HL-60 (cell line): ENCODE results near the gene CPLX4.
A peak's percentile ranks its signal among the peaks of the same experiment; 100 is the strongest.

Experiments
- DNase-seq, 2 experiments: peaks; one replicate each; pipeline ENCODE4 v3.0.0-alpha.2; 2010 to 2020; ENCODE audit warnings: low read depth in 1 of 2, low spot score in 1 of 2
- H3K27ac ChIP-seq: fragments of 250-450 bp; sonication (Bioruptor Pico); replicated peaks from 2 replicates; pipeline ENCODE4 v1.5.1; 2020; ENCODE audit warnings: mild to moderate bottlenecking, moderate library complexity
- H3K27me3 ChIP-seq: fragments of 250-450 bp; sonication (Bioruptor Pico); 2 replicates; pipeline ENCODE4 v1.5.1; 2021; ENCODE audit warnings: mild to moderate bottlenecking, moderate library complexity; ENCODE audit not compliant: insufficient read depth, poor library complexity, severe bottlenecking
- H3K4me3 ChIP-seq: replicated peaks from 2 replicates; pipeline ENCODE4 v1.5.1; 2011; ENCODE audit warnings: mild to moderate bottlenecking, control low read depth, low read length; ENCODE audit not compliant: insufficient read depth
- GABPA ChIP-seq: IDR thresholded peaks from 2 replicates; pipeline ENCODE4 v1.6.1; 2012; ENCODE audit warnings: low read depth
- POLR2AphosphoS5 ChIP-seq: IDR thresholded peaks from 2 replicates; pipeline ENCODE4 v1.6.1; 2012; ENCODE audit warnings: low read depth
- SPI1 ChIP-seq: IDR thresholded peaks from 2 replicates; pipeline ENCODE4 v1.6.1; 2012; ENCODE audit warnings: low read depth, mild to moderate bottlenecking, borderline replicate concordance
- TF ChIP-seq, protein P1 (sequence below): IDR thresholded peaks from one replicate; pipeline ENCODE4 v1.5.1; 2011; ENCODE audit warnings: low read length, control low read depth, inconsistent platforms; ENCODE audit not compliant: insufficient read depth
- TF ChIP-seq, protein P2 (sequence below): IDR thresholded peaks from 2 replicates; pipeline ENCODE4 v1.6.1; 2012; ENCODE audit warnings: low read depth; ENCODE audit not compliant: insufficient replicate concordance

The CPLX4 gene

DNA sequence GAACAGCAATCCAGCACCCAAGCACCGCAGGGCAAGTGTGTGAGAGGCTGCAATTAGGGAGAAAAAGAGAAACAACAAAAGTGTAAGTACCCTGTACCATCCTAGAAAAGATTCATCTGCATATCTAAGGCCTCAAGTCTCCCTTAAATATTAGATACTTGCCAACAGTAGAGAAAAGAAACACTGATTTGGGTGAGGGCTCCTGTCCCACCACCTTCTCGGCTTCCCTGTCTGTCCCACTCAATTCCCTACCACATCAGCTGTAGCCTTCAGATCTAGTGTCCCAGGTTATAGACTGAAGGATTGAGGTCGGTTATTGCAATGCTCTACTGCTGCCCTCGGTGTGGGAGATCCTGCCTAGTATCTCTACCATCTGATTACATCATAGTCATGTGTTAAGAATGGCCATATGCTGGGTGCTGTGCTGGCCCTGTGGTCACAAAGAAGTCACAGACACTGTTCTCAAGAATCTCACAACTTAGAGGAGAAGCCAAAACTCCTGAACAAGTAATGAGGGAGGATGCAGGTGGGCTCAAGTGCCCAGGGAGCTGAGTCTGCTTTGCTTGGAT, 47.7 kb downstream of the CPLX4 start:
- Histone ChIP-seq H3K4me3 (no peak overlapping the region), H3K27me3 (peaks cover 94% of the 10 kb centered on the region), H3K27ac (no peak overlapping the region)
- TF ChIP-seq POLR2AphosphoS5 (no peak), SPI1 (no peak), GABPA (no peak)
- TF ChIP-seq, protein P1, sequence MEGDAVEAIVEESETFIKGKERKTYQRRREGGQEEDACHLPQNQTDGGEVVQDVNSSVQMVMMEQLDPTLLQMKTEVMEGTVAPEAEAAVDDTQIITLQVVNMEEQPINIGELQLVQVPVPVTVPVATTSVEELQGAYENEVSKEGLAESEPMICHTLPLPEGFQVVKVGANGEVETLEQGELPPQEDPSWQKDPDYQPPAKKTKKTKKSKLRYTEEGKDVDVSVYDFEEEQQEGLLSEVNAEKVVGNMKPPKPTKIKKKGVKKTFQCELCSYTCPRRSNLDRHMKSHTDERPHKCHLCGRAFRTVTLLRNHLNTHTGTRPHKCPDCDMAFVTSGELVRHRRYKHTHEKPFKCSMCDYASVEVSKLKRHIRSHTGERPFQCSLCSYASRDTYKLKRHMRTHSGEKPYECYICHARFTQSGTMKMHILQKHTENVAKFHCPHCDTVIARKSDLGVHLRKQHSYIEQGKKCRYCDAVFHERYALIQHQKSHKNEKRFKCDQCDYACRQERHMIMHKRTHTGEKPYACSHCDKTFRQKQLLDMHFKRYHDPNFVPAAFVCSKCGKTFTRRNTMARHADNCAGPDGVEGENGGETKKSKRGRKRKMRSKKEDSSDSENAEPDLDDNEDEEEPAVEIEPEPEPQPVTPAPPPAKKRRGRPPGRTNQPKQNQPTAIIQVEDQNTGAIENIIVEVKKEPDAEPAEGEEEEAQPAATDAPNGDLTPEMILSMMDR = no peak
- TF ChIP-seq, protein P2, sequence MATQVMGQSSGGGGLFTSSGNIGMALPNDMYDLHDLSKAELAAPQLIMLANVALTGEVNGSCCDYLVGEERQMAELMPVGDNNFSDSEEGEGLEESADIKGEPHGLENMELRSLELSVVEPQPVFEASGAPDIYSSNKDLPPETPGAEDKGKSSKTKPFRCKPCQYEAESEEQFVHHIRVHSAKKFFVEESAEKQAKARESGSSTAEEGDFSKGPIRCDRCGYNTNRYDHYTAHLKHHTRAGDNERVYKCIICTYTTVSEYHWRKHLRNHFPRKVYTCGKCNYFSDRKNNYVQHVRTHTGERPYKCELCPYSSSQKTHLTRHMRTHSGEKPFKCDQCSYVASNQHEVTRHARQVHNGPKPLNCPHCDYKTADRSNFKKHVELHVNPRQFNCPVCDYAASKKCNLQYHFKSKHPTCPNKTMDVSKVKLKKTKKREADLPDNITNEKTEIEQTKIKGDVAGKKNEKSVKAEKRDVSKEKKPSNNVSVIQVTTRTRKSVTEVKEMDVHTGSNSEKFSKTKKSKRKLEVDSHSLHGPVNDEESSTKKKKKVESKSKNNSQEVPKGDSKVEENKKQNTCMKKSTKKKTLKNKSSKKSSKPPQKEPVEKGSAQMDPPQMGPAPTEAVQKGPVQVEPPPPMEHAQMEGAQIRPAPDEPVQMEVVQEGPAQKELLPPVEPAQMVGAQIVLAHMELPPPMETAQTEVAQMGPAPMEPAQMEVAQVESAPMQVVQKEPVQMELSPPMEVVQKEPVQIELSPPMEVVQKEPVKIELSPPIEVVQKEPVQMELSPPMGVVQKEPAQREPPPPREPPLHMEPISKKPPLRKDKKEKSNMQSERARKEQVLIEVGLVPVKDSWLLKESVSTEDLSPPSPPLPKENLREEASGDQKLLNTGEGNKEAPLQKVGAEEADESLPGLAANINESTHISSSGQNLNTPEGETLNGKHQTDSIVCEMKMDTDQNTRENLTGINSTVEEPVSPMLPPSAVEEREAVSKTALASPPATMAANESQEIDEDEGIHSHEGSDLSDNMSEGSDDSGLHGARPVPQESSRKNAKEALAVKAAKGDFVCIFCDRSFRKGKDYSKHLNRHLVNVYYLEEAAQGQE = no peak
- no peak for DNase-seq

DNA sequence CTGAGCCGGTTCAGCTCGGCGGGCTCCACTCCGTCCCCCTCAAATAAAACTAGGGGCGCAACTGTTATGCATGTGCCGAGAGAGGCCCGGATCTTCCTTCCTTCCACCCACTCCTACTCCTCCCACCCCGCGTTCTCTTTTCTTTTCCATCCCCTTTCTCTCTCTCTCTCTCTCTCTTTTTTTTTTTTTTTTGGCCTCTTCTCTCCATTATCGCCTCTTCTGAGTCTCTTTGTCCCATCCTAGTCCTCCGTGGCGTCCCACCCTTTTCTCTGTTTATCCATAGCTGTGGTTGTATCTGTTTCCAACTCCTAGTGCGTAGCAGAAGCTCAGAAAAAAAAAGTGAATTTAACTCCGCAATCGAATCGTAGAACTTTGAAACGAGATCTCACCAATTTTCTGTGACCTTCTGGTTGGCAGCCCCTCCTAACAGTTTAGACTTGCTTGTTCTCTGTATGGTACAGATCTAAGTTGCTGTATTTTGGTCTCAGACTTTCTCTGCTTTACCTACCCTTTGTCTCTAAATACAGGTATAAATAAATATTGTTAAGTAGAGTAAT, 48.8 kb downstream of the CPLX4 start:
- H3K4me3 ChIP-seq = no peak overlapping the region

DNA sequence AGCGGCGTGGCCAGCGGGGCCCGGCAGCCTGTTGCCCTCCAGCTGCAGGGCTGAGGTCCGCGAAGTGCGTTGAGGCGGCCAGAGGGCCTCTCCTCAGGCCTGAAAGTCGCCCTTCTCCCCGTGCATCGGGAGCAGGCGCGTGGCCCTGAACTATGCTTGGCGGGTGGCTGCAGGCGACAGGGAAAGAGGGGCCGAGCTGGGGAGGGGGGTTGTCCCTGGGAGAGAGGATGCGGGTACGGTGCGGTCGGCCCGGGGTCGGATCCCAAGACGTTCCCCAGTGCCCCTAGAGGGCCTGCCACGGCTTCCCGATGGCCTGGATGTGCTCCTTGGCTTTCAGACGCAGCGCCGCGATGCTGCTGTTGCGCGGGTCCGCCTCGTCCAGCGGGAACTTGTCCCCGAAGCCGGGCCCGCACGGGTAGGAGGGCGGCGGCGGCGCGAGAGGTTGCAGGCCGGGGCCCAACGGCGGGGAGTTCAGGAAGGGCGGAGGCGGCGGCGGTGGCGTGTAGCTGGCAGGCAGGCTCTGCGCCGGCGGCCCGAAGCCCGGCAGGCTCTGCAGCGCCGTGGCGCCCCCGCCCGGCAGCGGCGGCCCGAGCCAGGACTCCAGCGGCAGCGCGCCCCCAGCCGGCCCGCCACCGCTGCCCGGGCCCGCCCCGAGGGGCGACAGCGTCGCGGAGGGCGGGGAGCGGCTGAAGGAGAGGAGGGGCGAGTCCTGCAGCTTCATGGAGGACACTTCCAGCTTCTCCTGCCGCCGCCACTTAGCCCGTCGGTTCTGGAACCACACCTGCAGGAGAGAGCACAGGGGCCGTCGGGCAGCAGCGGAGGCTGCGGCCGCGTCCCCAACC, 49.5 kb downstream of the CPLX4 start:
- Histone ChIP-seq H3K4me3 (no peak overlapping the region), H3K27ac (no peak overlapping the region), H3K27me3 (peaks cover 96% of the 10 kb centered on the region)
- DNase-seq = peak in 1 of 2 experiments; percentile 31
- TF ChIP-seq, protein P2 = no peak
- TF ChIP-seq POLR2AphosphoS5 = no peak
- no peak for TF ChIP-seq SPI1
- no peak for TF ChIP-seq GABPA
- TF ChIP-seq, protein P1 = no peak

More for the DNA sequence above, 48.8 kb downstream of the CPLX4 start:
- Histone ChIP-seq H3K27me3 (peaks cover 96% of the 10 kb centered on the region), H3K27ac (no peak overlapping the region)
- TF ChIP-seq, protein P1 = no peak
- no peak for TF ChIP-seq SPI1
- no peak for TF ChIP-seq POLR2AphosphoS5
- TF ChIP-seq, protein P2 = no peak
- no peak for TF ChIP-seq GABPA
- DNase-seq = no peak
